PC-9 (cell line): ENCODE data around the gene SCRT2.

Experiments
- CTCF ChIP-seq: fragments of 200-600 bp; sonication (generic); conservative IDR thresholded peaks from 2 replicates; pipeline ENCODE4 v1.6.1; 2017; ENCODE audit warnings: mixed run types, antibody characterized with exemption, mild to moderate bottlenecking, moderate library complexity
- EZH2 ChIP-seq: fragments of 200-600 bp; sonication (generic); IDR thresholded peaks from 2 replicates; pipeline ENCODE4 v1.8.0; 2017; ENCODE audit warnings: antibody characterized with exemption, low read depth

- no peak for TF ChIP-seq CTCF
- no peak for TF ChIP-seq EZH2
Measured at GRCh38 chr20:707451-708110, 32.0 kb upstream of the SCRT2 start.
